ENCODE results near the gene CAMTA1.

The CAMTA1 gene

DNA sequence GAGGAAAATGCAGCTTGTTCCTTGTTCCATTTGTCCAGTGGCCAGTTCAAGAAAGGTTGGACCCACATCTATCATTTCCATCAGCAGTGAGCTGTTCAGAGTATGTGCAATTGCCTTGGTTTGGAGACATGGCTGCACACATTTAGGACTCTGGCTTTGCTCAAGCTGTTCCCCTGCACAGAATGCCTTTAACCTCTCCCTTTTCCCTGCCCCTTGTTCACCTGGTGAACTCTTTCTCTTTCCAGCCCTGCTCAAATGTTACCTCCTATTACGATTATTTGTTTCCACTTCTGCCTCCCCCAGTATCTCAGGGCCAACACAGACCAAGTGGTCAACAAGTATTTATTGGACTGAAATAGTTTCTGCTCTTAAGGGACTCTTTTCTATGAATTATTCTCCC is 385.9 kb downstream of the CAMTA1 start:
- CTCF ChIA-PET: no interaction called here
- POLR2A ChIA-PET (ENCODE audit: low non-redundant PET): no interaction called here
- DNase-seq (ENCODE audit: low spot score): no peak
- no peak overlapping the region for H3K27ac ChIP-seq
- TF ChIP-seq, protein P1, sequence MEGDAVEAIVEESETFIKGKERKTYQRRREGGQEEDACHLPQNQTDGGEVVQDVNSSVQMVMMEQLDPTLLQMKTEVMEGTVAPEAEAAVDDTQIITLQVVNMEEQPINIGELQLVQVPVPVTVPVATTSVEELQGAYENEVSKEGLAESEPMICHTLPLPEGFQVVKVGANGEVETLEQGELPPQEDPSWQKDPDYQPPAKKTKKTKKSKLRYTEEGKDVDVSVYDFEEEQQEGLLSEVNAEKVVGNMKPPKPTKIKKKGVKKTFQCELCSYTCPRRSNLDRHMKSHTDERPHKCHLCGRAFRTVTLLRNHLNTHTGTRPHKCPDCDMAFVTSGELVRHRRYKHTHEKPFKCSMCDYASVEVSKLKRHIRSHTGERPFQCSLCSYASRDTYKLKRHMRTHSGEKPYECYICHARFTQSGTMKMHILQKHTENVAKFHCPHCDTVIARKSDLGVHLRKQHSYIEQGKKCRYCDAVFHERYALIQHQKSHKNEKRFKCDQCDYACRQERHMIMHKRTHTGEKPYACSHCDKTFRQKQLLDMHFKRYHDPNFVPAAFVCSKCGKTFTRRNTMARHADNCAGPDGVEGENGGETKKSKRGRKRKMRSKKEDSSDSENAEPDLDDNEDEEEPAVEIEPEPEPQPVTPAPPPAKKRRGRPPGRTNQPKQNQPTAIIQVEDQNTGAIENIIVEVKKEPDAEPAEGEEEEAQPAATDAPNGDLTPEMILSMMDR (conservative IDR thresholded peaks at IDR 0.05; ENCODE audit: low read depth): no peak

DNA sequence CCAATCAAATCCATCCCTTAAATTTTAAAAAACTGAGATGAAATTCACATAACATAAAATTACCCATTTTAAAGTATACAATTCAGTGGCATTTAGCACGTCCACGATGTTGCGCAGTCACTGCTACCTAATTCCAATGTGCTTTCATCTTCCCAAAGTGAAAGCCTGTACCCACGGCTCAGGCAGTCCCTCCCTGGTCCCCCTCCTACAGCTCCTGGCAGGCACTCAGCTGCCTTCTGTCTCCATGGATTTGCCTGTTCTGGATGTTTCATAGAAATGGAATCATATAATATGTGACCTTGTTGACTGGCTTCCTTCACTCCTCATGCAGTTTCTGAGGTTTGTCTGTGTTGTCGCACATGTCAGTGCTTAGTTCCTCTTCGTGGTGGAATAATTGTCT is 386.3 kb downstream of the CAMTA1 start:
- DNase-seq (ENCODE audit: low spot score): no peak
- ChIA-PET CTCF (no interaction called here), POLR2A (ENCODE audit: low non-redundant PET) (no interaction called here)

DNA sequence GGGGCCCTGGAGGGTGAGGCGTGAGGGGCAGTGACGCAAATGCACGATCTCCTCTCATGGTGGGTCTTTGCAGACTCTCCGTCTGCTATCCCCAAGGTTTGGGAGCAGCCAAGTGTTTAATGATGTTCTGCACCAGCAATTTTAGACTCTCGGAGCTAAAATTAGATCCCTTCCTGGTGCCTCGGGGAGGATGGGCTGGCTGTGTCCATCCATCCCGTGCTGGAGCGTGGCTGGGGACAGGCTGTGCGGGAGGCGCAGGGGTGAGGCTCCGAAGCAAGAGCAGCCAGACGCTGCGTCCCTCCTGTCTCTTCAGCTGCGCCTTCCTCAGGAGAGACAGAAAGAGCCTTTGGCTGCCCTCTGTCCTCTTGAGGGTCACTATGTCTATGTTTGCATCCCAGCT is 387.6 kb downstream of the CAMTA1 start:
- H3K27ac ChIP-seq: no peak overlapping the region
- CTCF ChIA-PET: interaction anchor here (0.6 to 0.7 kb wide), 2 partner anchors 421 to 1277 kb away, joined by 3 to 4 read pairs; no protein-coding TSS in a partner anchor
- no peak for DNase-seq (ENCODE audit: low spot score)
- POLR2A ChIA-PET (ENCODE audit: low non-redundant PET): no interaction called here
- TF ChIP-seq, protein P1 (conservative IDR thresholded peaks at IDR 0.05; ENCODE audit: low read depth): no peak

More for the DNA sequence above, 386.3 kb downstream of the CAMTA1 start:
- TF ChIP-seq, protein P1 (conservative IDR thresholded peaks at IDR 0.05; ENCODE audit: low read depth): no peak
- H3K27ac ChIP-seq: no peak overlapping the region

DNA sequence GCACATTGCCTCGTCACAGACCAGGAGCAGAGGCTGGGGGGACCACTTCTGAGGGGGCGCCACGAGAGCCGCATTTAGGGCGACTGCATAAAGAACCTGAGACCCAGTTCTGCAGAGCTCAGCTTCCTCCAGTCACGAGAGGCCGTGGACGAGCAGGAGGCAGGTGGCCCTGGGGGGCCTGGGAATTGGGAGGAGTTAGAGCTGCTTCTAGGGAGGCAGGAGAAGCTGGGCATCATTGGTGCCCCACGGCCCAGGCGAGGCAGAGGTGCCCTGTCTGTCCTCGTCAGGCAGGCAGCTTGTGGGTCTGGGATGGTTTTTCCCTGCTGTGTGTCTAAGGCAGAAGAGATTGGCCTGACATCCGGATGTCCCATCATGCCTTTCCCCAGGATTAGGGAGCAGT is 389.3 kb downstream of the CAMTA1 start:
- POLR2A ChIA-PET (ENCODE audit: low non-redundant PET): no interaction called here
- TF ChIP-seq, protein P1 (conservative IDR thresholded peaks at IDR 0.05; ENCODE audit: low read depth): no peak
- H3K27ac ChIP-seq: no peak overlapping the region
- DNase-seq (ENCODE audit: low spot score): no peak
- CTCF ChIA-PET: interaction anchor here (0.6 kb wide), 1 partner anchor 44 kb away, joined by 5 read pairs; no protein-coding TSS in a partner anchor

DNA sequence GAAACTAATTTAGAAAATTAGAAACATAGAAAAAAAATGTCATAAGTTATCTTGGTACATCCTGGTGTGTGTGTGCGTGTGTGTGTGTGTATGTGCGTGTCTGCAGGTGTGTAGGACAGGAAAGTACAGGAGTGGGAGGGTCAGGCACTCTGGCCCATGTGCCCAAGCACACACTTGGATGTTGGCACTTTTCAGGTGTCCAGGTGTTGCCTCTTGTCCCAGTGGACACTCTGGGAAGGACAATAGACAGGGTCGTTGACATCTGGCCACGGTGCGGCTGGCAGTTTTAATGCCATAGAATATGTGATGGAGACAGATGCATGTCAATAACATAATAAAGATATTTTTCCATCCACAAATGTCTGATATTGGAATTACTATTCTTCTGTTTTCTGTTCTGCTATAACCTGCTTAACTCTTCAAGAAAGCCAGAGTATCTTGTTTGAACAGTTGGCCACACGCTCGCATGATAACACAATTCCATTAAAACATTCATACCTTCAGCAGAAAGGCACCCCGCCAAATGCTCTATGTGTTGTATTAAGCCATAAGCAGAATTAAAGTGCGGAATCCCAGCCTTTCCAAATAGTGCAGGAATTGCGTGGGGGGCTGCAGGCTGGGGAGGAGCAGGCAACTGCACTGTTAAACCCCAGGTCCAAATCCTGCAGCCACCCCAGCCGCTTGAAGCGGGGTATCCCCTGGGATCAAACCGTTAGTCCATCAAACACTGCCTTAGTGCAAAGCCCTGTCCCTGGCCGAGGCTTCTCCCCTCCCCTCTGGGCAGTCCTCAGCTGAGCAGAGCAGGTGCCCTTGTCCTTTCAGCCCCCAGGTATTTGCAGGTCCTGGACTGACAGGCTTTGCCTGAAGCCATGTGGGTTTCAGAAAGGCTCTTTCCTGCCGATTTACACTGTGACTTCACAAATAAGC is 390.0 kb downstream of the CAMTA1 start:
- TF ChIP-seq, protein P1 (conservative IDR thresholded peaks at IDR 0.05; ENCODE audit: low read depth): no peak
- ChIA-PET CTCF (no interaction called here), POLR2A (ENCODE audit: low non-redundant PET) (no interaction called here)
- no peak for DNase-seq (ENCODE audit: low spot score)
- no peak overlapping the region for H3K27ac ChIP-seq

DNA sequence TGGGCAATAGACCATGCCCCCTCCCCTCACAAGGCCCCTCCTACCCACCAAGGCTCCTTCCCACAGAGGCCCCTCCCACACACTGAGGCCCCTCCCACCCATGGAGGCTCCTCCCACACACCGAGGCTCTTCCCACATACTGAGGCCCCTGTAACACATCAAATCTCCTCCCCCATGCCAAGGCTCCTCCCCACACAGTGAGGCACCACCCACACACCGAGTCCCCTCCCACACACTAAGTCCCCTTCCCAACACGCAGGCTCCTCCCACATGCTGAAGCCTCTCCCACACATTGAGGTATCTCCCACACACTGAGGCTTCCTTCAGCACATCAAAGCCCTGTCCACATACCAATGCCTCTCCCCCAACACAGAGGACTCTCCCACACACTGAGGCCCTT is 391.8 kb downstream of the CAMTA1 start:
- no peak for DNase-seq (ENCODE audit: low spot score)
- CTCF ChIA-PET: no interaction called here
- TF ChIP-seq, protein P1 (conservative IDR thresholded peaks at IDR 0.05; ENCODE audit: low read depth): no peak
- no peak overlapping the region for H3K27ac ChIP-seq
- POLR2A ChIA-PET (ENCODE audit: low non-redundant PET): no interaction called here
